HG02840 (cell line): ENCODE results near the gene ZNF444.

ENCODE experiments used
- ATAC-seq: cut with Tn5 transposase; IDR thresholded peaks from one replicate; pipeline ENCODE4 v1.9.1; 2021; ENCODE audit warnings: mild to moderate bottlenecking, moderate library complexity, moderate number of reproducible peaks; ENCODE audit not compliant: unreplicated experiment, low FRiP score

ZNF444 gene

GRCh38 chr19:56121180-56122167 is 19.6 kb upstream of the ZNF444 start, which contains the start of gene ZNF787:
ZNF787 (minus strand) TSS chr19:56121295; CDS start chr19:56103217, 18,078 bp downstream.
- ATAC-seq: peak; percentile 86

GRCh38 chr19:56123266-56123891 is 17.7 kb upstream of the ZNF444 start:
- ATAC-seq: no peak

GRCh38 chr19:56124578-56124977 is 16.5 kb upstream of the ZNF444 start:
- no peak for ATAC-seq

- no peak for ATAC-seq
These were observed 15.1 kb upstream of the ZNF444 start for GRCh38 chr19:56125806-56126590.

GRCh38 chr19:56126983-56127780 is 13.9 kb upstream of the ZNF444 start:
- no peak for ATAC-seq

- ATAC-seq: no peak
These were observed 11.1 kb upstream of the ZNF444 start for GRCh38 chr19:56130006-56130405.

- ATAC-seq: no peak
These were observed 9.4 kb upstream of the ZNF444 start for GRCh38 chr19:56131651-56132050.

- no peak for ATAC-seq
These were observed 8.7 kb upstream of the ZNF444 start for GRCh38 chr19:56132316-56132822.

GRCh38 chr19:56133858-56134653 is 7.0 kb upstream of the ZNF444 start:
- ATAC-seq: no peak

- ATAC-seq: no peak
These were observed 6.5 kb upstream of the ZNF444 start for GRCh38 chr19:56134654-56134921.

- no peak for ATAC-seq
These were observed 4.7 kb upstream of the ZNF444 start for GRCh38 chr19:56136362-56136761.

GRCh38 chr19:56137405-56137804 is 3.7 kb upstream of the ZNF444 start:
- no peak for ATAC-seq

- no peak for ATAC-seq
These were observed 3.0 kb upstream of the ZNF444 start for GRCh38 chr19:56138069-56138468.

- ATAC-seq: no peak
These were observed 1.1 kb upstream of the ZNF444 start for GRCh38 chr19:56139847-56140582.

GRCh38 chr19:56141417-56141993 is 418 bp downstream of the ZNF444 start:
- ATAC-seq: no peak

- ATAC-seq: no peak
These were observed 1.1 kb downstream of the ZNF444 start for GRCh38 chr19:56142087-56142787.

GRCh38 chr19:56142897-56143434 is 1.9 kb downstream of the ZNF444 start:
- ATAC-seq: no peak
